22Rv1 (cell line): ENCODE data around the gene PPP1R1B.

Experiments used
- ZFX ChIP-seq: fragments of 450-650 bp; IDR thresholded peaks from 2 replicates; pipeline ENCODE4 v1.6.1; 2017; ENCODE audit warnings: antibody characterized with exemption, borderline replicate concordance
- TF ChIP-seq, protein P1 (sequence below): fragments of 450-650 bp; IDR thresholded peaks from 2 replicates; pipeline ENCODE4 v1.5.1; 2017; ENCODE audit warnings: mild to moderate bottlenecking

DNA sequence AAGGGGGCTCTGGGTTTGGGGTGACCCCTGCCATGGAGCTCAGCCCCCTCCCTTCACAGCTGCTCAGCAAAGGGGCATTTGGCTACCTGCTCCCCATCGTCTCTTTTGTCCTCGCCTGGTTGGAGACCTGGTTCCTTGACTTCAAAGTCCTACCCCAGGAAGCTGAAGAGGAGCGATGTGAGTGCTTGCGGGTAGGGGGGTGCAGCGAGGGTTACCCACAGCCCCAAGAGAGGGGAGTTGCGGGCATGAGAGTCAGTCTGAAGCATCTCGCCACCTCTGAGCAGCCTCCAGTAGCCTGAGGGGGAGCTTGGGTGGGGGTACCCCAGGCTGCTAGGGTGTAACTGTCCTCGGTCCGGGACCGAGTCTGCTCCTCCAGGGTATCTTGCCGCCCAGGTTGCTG, 31.6 kb downstream of the PPP1R1B start:
- TF ChIP-seq, protein P1, sequence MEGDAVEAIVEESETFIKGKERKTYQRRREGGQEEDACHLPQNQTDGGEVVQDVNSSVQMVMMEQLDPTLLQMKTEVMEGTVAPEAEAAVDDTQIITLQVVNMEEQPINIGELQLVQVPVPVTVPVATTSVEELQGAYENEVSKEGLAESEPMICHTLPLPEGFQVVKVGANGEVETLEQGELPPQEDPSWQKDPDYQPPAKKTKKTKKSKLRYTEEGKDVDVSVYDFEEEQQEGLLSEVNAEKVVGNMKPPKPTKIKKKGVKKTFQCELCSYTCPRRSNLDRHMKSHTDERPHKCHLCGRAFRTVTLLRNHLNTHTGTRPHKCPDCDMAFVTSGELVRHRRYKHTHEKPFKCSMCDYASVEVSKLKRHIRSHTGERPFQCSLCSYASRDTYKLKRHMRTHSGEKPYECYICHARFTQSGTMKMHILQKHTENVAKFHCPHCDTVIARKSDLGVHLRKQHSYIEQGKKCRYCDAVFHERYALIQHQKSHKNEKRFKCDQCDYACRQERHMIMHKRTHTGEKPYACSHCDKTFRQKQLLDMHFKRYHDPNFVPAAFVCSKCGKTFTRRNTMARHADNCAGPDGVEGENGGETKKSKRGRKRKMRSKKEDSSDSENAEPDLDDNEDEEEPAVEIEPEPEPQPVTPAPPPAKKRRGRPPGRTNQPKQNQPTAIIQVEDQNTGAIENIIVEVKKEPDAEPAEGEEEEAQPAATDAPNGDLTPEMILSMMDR: no peak
- TF ChIP-seq ZFX: no peak
